ENCODE data around the gene MBD3L3. TPM values are rescaled to one million over a fixed set of nuclear protein-coding genes. Genes with fewer than 3 reads are reported as not detected.
"Not testable (repeated sequence)": the region's sequence is repeated elsewhere in the genome, so short reads cannot be mapped to it uniquely, and the experiment has no call there.

Gene MBD3L3
- total RNA-seq, 8 experiments from 2014 or later: 0.58 to 1.1 (median 0.87) TPM; not detected in 5

DNA sequence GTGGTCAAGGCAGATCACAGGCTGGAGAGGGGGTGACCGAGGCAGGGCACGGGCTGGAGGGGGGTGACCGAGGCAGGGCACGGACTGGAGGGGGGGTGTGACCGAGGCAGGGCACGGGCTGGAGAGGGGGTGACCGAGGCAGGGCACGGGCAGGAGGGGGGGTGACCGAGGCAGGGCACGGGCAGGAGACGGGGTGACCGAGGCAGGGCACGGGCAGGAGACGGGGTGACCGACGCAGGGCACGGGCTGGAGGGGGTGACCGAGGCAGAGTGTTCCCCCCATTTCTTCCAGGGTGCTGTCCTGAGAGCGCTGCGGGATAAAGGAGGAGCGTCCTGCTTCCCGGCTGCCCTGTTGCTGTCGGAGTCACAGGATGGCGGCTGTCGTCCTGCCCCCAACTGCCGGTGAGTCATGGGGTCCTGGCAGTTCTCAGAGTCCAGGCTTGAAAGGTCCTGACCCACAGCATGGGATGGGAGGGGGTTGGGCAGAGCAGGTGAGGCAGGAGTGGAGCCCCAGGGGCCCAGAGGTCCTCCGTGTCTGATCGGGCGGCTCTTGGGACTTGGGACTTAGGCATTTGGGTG lies 16.3 kb upstream of the MBD3L3 start:
- H3K4me1 ChIP-seq (replicated peaks in 1 of 2): peaks cover 0 to 7% of the 10 kb centered on the region in 2 donors

DNA sequence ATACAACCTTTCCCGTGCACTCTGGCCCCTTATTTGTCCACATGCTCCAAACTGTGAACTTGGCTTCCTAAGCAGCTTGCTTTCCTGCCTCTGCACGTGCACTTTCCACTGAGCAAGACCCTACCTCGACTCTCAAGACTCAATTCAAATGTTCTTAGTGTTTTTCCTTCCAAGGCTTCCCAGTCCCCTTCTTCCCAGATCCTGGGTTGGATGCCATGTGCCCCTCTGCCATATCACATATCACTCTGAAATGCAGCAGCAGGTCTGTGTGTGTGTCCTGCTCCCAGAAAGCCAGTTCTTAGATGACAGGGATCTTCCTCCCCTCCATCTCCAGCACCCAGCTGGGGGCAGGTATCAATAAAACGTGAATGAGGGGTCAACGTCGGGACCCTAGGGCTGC lies 14.1 kb upstream of the MBD3L3 start:
- WGBS, 10 experiments: 80 to 100% (median 95%) methylated on average over 1 to 6 of the region's 6 CpGs; no CpG with 5 or more reads in 1 of the 10 experiments
- no peak for ATAC-seq (replicated peaks in 6 of 8)
- Histone ChIP-seq H3K27ac (no peak overlapping the region), H3K4me1 (replicated peaks in 1 of 2) (peaks cover 0 to 7% of the 10 kb centered on the region in 2 donors), H3K4me3 (no peak overlapping the region)
- in situ Hi-C loops (cut with MboI; ENCODE audit: low pct_unique_long_range_greater_than_20kb in 2 of 9, low sequenced_read_pairs in 9 of 9, unreplicated experiment in 9 of 9): no loop called here

More for the DNA sequence above, 16.3 kb upstream of the MBD3L3 start:
- Histone ChIP-seq H3K27ac (no peak overlapping the region), H3K4me3 (no peak overlapping the region)
- WGBS, 10 experiments: no CpG with 5 or more reads among the region's 29 CpGs
- ATAC-seq (replicated peaks in 6 of 8): no peak
- in situ Hi-C loops (cut with MboI; ENCODE audit: low pct_unique_long_range_greater_than_20kb in 2 of 9, low sequenced_read_pairs in 9 of 9, unreplicated experiment in 9 of 9): no loop called here

- Histone ChIP-seq H3K4me3 (peak overlapping the region; percentile 59 to 97 (median 92)), H3K4me1 (replicated peaks in 1 of 2) (peaks cover 0 to 7% of the 10 kb centered on the region in 2 donors), H3K27ac (peak overlapping the region; percentile 91 to 96)
- ATAC-seq (replicated peaks in 6 of 8): peak in 1 of 8 experiments; percentile 20
- WGBS, 10 experiments: 0 to 10% (median 2%) methylated on average over 2 to 9 of the region's 12 CpGs; no CpG with 5 or more reads in 6 of the 10 experiments
- in situ Hi-C loops (cut with MboI; ENCODE audit: low pct_unique_long_range_greater_than_20kb in 2 of 9, low sequenced_read_pairs in 9 of 9, unreplicated experiment in 9 of 9): no loop called here
Observed at GRCh38 chr19:7069904-7070226, 11.4 kb upstream of the MBD3L3 start.

- peak within 1 kb of the TSS; percentile 91 to 96 for H3K27ac ChIP-seq
- peak; percentile 94 to 99 (median 98) for ATAC-seq (replicated peaks in 6 of 8)
- in situ Hi-C loops (cut with MboI; ENCODE audit: low pct_unique_long_range_greater_than_20kb in 2 of 9, low sequenced_read_pairs in 9 of 9, unreplicated experiment in 9 of 9): no loop called here
- peak within 1 kb of the TSS; percentile 59 to 97 (median 92) for H3K4me3 ChIP-seq
- H3K4me1 ChIP-seq (replicated peaks in 1 of 2): peaks cover 0 to 7% of the 10 kb centered on the region in 2 donors
- WGBS, 10 experiments: 0 to 33% (median 0%) methylated on average over 1 to 11 of the region's 56 CpGs; no CpG with 5 or more reads in 5 of the 10 experiments
Observed at GRCh38 chr19:7069042-7069903, 10.8 kb upstream of the MBD3L3 start, which contains the start of gene ZNF557. Gene ZNF557, plus strand, starts transcription at chr19:7069703. Its CDS starts 5,372 bp downstream, at chr19:7075075.

- Histone ChIP-seq H3K27ac (no peak overlapping the region), H3K4me3 (peak overlapping the region; percentile 59 to 97 (median 92)), H3K4me1 (replicated peaks in 1 of 2) (peaks cover 0 to 7% of the 10 kb centered on the region in 2 donors)
- WGBS, 10 experiments: 69 to 80% (median 78%) methylated on average over 1 to 4 of the region's 6 CpGs; no CpG with 5 or more reads in 5 of the 10 experiments
- no peak for ATAC-seq (replicated peaks in 6 of 8)
- in situ Hi-C loops (cut with MboI; ENCODE audit: low pct_unique_long_range_greater_than_20kb in 2 of 9, low sequenced_read_pairs in 9 of 9, unreplicated experiment in 9 of 9): no loop called here
Observed at GRCh38 chr19:7068599-7068998, 10.1 kb upstream of the MBD3L3 start.

DNA sequence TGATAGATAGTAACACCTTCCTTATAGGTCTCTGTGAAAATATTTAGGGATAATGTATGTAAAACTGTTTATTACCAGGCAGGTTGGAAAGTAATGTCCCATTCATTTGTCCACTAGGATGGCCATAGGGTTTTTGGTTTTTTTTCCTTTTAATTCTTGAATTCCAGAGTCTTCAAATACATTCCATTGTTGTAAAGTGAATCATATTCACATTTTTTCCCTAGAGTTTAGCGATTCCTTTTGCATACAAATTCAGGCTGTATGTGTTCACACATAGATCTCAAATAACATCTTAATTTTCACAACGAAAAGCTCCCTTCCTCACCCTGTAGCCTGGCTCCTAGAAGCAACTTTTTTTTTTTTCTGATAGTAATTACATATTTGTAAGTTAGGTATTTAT lies 9.2 kb upstream of the MBD3L3 start:
- 44 to 83% (median 74%) methylated on average over 1 to 2 of the region's 2 CpGs for WGBS, 10 experiments
- Histone ChIP-seq H3K4me1 (replicated peaks in 1 of 2) (peaks cover 0 to 7% of the 10 kb centered on the region in 2 donors), H3K4me3 (no peak overlapping the region)

DNA sequence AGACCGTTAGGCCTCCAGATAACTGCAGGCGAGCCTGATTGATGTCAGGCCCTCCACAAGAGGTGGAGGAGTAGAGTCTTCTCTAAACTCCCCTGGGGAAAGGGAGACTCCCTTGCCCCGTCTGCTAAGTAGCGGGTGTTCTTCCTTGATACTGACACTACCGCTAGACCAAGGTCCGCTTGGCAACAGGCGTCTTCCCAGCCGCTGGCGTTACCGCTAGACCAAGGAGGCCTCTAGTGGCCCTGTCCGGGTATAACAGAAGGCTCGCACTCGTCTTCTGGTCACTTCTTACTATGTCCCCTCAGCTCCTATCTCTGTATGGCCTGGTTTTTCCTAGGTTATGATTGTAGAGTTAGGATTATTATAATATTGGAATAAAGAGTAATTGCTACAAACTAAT lies 8.6 kb upstream of the MBD3L3 start:
- WGBS, 10 experiments: 40 to 85% (median 43%) methylated on average over 3 to 11 of the region's 13 CpGs; no CpG with 5 or more reads in 6 of the 10 experiments
- in situ Hi-C loops (cut with MboI; ENCODE audit: low pct_unique_long_range_greater_than_20kb in 2 of 9, low sequenced_read_pairs in 9 of 9, unreplicated experiment in 9 of 9): not testable (repeated sequence)

More for the DNA sequence above, 9.2 kb upstream of the MBD3L3 start:
- in situ Hi-C loops (cut with MboI; ENCODE audit: low pct_unique_long_range_greater_than_20kb in 2 of 9, low sequenced_read_pairs in 9 of 9, unreplicated experiment in 9 of 9): no loop called here
- H3K27ac ChIP-seq: no peak overlapping the region
- no peak for ATAC-seq (replicated peaks in 6 of 8)

GRCh38 chr19:7063764-7064418 lies 5.4 kb upstream of the MBD3L3 start:
- ATAC-seq (replicated peaks in 6 of 8): no peak
- in situ Hi-C loops (cut with MboI; ENCODE audit: low pct_unique_long_range_greater_than_20kb in 2 of 9, low sequenced_read_pairs in 9 of 9, unreplicated experiment in 9 of 9): no loop called here
- Histone ChIP-seq H3K4me3 (no peak overlapping the region), H3K4me1 (replicated peaks in 1 of 2) (no peaks in the 10 kb centered on the region), H3K27ac (no peak overlapping the region)
- 40 to 86% (median 68%) methylated on average over 1 to 8 of the region's 9 CpGs; no CpG with 5 or more reads in 3 of the 10 experiments for WGBS, 10 experiments

More for the DNA sequence above, 8.6 kb upstream of the MBD3L3 start:
- ATAC-seq (replicated peaks in 6 of 8); H3K4me3 ChIP-seq; H3K27ac ChIP-seq; H3K4me1 ChIP-seq (replicated peaks in 1 of 2): not testable (repeated sequence)

GRCh38 chr19:7063339-7063738 lies 4.9 kb upstream of the MBD3L3 start:
- 17 to 100% (median 58%) methylated on average over 1 to 4 of the region's 4 CpGs; no CpG with 5 or more reads in 3 of the 10 experiments for WGBS, 10 experiments
- in situ Hi-C loops (cut with MboI; ENCODE audit: low pct_unique_long_range_greater_than_20kb in 2 of 9, low sequenced_read_pairs in 9 of 9, unreplicated experiment in 9 of 9): no loop called here
- H3K27ac ChIP-seq: no peak overlapping the region
- no peaks in the 10 kb centered on the region for H3K4me1 ChIP-seq (replicated peaks in 1 of 2)
- ATAC-seq (replicated peaks in 6 of 8): no peak
- no peak overlapping the region for H3K4me3 ChIP-seq

GRCh38 chr19:7059977-7060376 lies 1.5 kb upstream of the MBD3L3 start:
- H3K27ac ChIP-seq; H3K4me3 ChIP-seq; in situ Hi-C loops (cut with MboI; ENCODE audit: low pct_unique_long_range_greater_than_20kb in 2 of 9, low sequenced_read_pairs in 9 of 9, unreplicated experiment in 9 of 9); ATAC-seq (replicated peaks in 6 of 8); H3K4me1 ChIP-seq (replicated peaks in 1 of 2): not testable (repeated sequence)
- whole genome bisulfite sequencing, 10 experiments: no CpG with 5 or more reads among the region's 2 CpGs

GRCh38 chr19:7056371-7056770 lies 2.1 kb downstream of the MBD3L3 start:
- ATAC-seq (replicated peaks in 6 of 8); H3K27ac ChIP-seq; H3K4me3 ChIP-seq; in situ Hi-C loops (cut with MboI; ENCODE audit: low pct_unique_long_range_greater_than_20kb in 2 of 9, low sequenced_read_pairs in 9 of 9, unreplicated experiment in 9 of 9); H3K4me1 ChIP-seq (replicated peaks in 1 of 2): not testable (repeated sequence)
- no CpG with 5 or more reads among the region's 16 CpGs for WGBS, 10 experiments

DNA sequence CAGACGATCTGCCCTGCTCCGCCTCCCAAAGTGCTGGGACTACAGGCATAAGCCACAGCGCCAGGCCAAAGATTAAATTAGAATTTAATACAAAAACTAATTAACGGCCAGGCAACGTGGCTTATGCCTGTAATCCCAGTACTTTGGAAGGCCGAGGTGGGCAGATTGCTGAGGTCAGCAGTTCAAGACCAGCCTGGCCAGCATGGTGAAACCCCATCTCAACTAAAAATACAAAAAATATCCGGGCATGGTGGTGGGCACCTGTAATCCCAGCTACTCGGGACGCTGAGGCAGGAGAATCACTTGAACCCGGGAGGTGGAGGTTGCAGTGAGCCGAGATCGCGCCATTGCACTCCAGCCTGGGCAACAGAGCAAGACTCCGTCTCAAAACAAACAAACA lies 2.8 kb downstream of the MBD3L3 start:
- in situ Hi-C loops (cut with MboI; ENCODE audit: low pct_unique_long_range_greater_than_20kb in 2 of 9, low sequenced_read_pairs in 9 of 9, unreplicated experiment in 9 of 9); ATAC-seq (replicated peaks in 6 of 8); H3K4me3 ChIP-seq; H3K4me1 ChIP-seq (replicated peaks in 1 of 2); H3K27ac ChIP-seq: not testable (repeated sequence)
- 72 to 75% (median 74%) methylated on average over 7 to 11 of the region's 14 CpGs; no CpG with 5 or more reads in 7 of the 10 experiments for WGBS, 10 experiments
